IMR-90 (cell line): ENCODE results near the gene CRYM. TPM values are rescaled to one million over a fixed set of nuclear protein-coding genes. Genes with fewer than 3 reads are reported as not detected.

Experiments
- ATAC-seq: fragments of 200-7000 bp; cut with Tn5 transposase; 2 replicates; pipeline ENCODE4 v1.9.1; 2020; ENCODE audit warnings: low read depth, mild to moderate bottlenecking, moderate library complexity
- BruUV-seq: library from RNA; stranded (reverse); fragments of 400-500 nt; replicated peaks from 2 replicates; lab custom pipeline; 2021; lab: Mats Ljungman, UMichigan
- CTCF ChIA-PET: fragments of 300-600 bp; formaldehyde crosslinking; extraction: SDS; loops from one replicate; lab custom pipeline; 2021; ENCODE audit warnings: antibody characterized with exemption; lab: Yijun Ruan, JAX
- POLR2A ChIA-PET: fragments of 300-600 bp; sonication (Branson Sonifier 250); formaldehyde crosslinking; loops from one replicate; lab custom pipeline; 2022; ENCODE audit warnings: antibody characterized with exemption; ENCODE audit not compliant: unreplicated experiment; lab: Charles Lee
- DNase-seq: peaks from one replicate; pipeline ENCODE4 v3.0.0; 2013
- H2AFZ ChIP-seq: replicated peaks from 2 replicates; pipeline ENCODE3; 2013; ENCODE audit warnings: low read length, mild to moderate bottlenecking; ENCODE audit not compliant: poor library complexity
- H2AK5ac ChIP-seq: 2 replicates; pipeline ENCODE4 v1.6.1; 2013; ENCODE audit warnings: low read depth, low read length, inconsistent platforms
- H2AK9ac ChIP-seq: replicated peaks from 2 replicates; pipeline ENCODE3; 2013; ENCODE audit warnings: mild to moderate bottlenecking, low read depth, low read length, moderate library complexity; ENCODE audit not compliant: poor library complexity
- H2BK120ac ChIP-seq: 2 replicates; pipeline ENCODE4 v1.6.1; 2013; ENCODE audit warnings: low read depth, low read length, inconsistent platforms
- H2BK15ac ChIP-seq: 3 replicates; pipeline ENCODE4 v1.6.1; 2013; ENCODE audit warnings: low read depth, low read length, inconsistent platforms
- H2BK20ac ChIP-seq: 2 replicates; pipeline ENCODE4 v1.6.1; 2013; ENCODE audit warnings: low read depth, mild to moderate bottlenecking, inconsistent platforms, low read length, moderate library complexity
- H2BK5ac ChIP-seq: 2 replicates; pipeline ENCODE4 v1.6.1; 2013; ENCODE audit warnings: mild to moderate bottlenecking, low read depth, low read length, inconsistent platforms; ENCODE audit not compliant: poor library complexity, severe bottlenecking
- H3K14ac ChIP-seq: replicated peaks from 2 replicates; pipeline ENCODE4 v1.6.1; 2013; ENCODE audit warnings: low read depth, low read length, inconsistent platforms
- H3K18ac ChIP-seq: 2 replicates; pipeline ENCODE4 v1.6.1; 2013; ENCODE audit warnings: low read depth, low read length, control low read depth
- H3K23ac ChIP-seq: 2 replicates; pipeline ENCODE4 v1.6.1; 2013; ENCODE audit warnings: low read depth, low read length, inconsistent platforms
- H3K27ac ChIP-seq: 2 replicates; pipeline ENCODE4 v1.5.1; 2013; ENCODE audit warnings: mild to moderate bottlenecking, control low read depth, low read length; ENCODE audit not compliant: insufficient read depth
- H3K27me3 ChIP-seq: 2 replicates; pipeline ENCODE4 v1.6.1; 2013; ENCODE audit warnings: low read length; ENCODE audit not compliant: control insufficient read depth, insufficient read depth
- H3K36me3 ChIP-seq: 2 replicates; pipeline ENCODE4 v1.6.1; 2013; ENCODE audit warnings: low read length, mixed read lengths; ENCODE audit not compliant: control insufficient read depth, insufficient read depth
- H3K4ac ChIP-seq: 2 replicates; pipeline ENCODE4 v1.6.1; 2013; ENCODE audit warnings: low read depth, low read length, inconsistent platforms
- H3K4me1 ChIP-seq: 2 replicates; pipeline ENCODE4 v1.6.1; 2013; ENCODE audit warnings: low read length, mixed read lengths; ENCODE audit not compliant: control insufficient read depth, insufficient read depth
- H3K4me2 ChIP-seq: 2 replicates; pipeline ENCODE4 v1.6.1; 2013; ENCODE audit warnings: low read depth, mild to moderate bottlenecking, control low read depth, low read length, moderate library complexity
- H3K4me3 ChIP-seq: 2 replicates; pipeline ENCODE4 v1.5.1; 2013; ENCODE audit warnings: low read depth, mild to moderate bottlenecking, control low read depth, low read length, moderate library complexity; ENCODE audit not compliant: insufficient read depth
- H3K56ac ChIP-seq: 2 replicates; pipeline ENCODE4 v1.6.1; 2013; ENCODE audit warnings: low read length, inconsistent platforms; ENCODE audit not compliant: insufficient read depth; ENCODE audit errors: extremely low read depth
- H3K79me1 ChIP-seq, 2 experiments: 2 replicates each; pipeline ENCODE4 v1.6.1; 2013; ENCODE audit warnings: low read length in 2 of 2, inconsistent platforms in 1 of 2, low read depth in 1 of 2
- H3K9ac ChIP-seq: 2 replicates; pipeline ENCODE4 v1.6.1; 2013; ENCODE audit warnings: low read depth, low read length, control low read depth
- H3K9me1 ChIP-seq: 2 replicates; pipeline ENCODE4 v1.6.1; 2013; ENCODE audit warnings: low read length, inconsistent platforms; ENCODE audit not compliant: insufficient read depth
- H3K9me3 ChIP-seq: 2 replicates; pipeline ENCODE4 v1.6.1; 2013; ENCODE audit warnings: low read length; ENCODE audit not compliant: control insufficient read depth, insufficient read depth
- H4K20me1 ChIP-seq: 2 replicates; pipeline ENCODE4 v1.6.1; 2013; ENCODE audit warnings: low read length, inconsistent platforms; ENCODE audit not compliant: insufficient read depth
- H4K5ac ChIP-seq: 2 replicates; pipeline ENCODE4 v1.6.1; 2013; ENCODE audit warnings: mild to moderate bottlenecking, low read depth, low read length, control low read depth
- H4K8ac ChIP-seq, 2 experiments: 2 replicates each; pipeline ENCODE4 v1.6.1; 2013; ENCODE audit warnings: low read depth in 2 of 2, low read length in 2 of 2, control low read depth in 1 of 2, inconsistent platforms in 1 of 2
- H4K91ac ChIP-seq: 2 replicates; pipeline ENCODE4 v1.6.1; 2013; ENCODE audit warnings: low read depth, low read length, inconsistent platforms; ENCODE audit not compliant: insufficient read depth
- MAFK ChIP-seq: IDR thresholded peaks from 2 replicates; pipeline ENCODE4 v1.6.1; 2012; ENCODE audit warnings: low read depth, low read length, improper control_type of control experiment
- MAZ ChIP-seq: IDR thresholded peaks from 2 replicates; pipeline ENCODE4 v1.6.1; 2012; ENCODE audit warnings: low read depth, mild to moderate bottlenecking, low read length, improper control_type of control experiment, moderate library complexity, borderline replicate concordance
- WGBS, 2 experiments: methylation state at CpG; one replicate each; pipeline versions ENCODE4 v1.1.5 to v1.1.7; 2013; ENCODE audit warnings: missing lambda C conversion rate in 2 of 2; ENCODE audit not compliant: insufficient read length in 1 of 2; ENCODE audit errors: extremely low coverage in 2 of 2; 5-methylcytosine and 5-hydroxymethylcytosine counted together
- dilution Hi-C: fragments of 300-500 bp; cut with HindIII; formaldehyde crosslinking; loops from one replicate; pipeline ENCODE4 v1.14.3; 2018; ENCODE audit warnings: low sequenced_read_pairs; ENCODE audit not compliant: unreplicated experiment
- in situ Hi-C: fragments of 300-500 bp; cut with MboI; formaldehyde crosslinking; loops from 3 replicates; pipeline ENCODE4 v1.14.3; 2019; ENCODE audit warnings: low sequenced_read_pairs, inconsistent platforms, mixed read lengths
- intact Hi-C: fragments of 100-400 bp; cut with micrococcal nuclease; formaldehyde crosslinking; loops from 2 replicates; pipeline ENCODE4 v1.10.0; 2022
- polyA plus RNA-seq, 3 experiments: library from polyadenylated mRNA; depleted of rRNA; stranded (reverse); fragments of >200 nt; gene quantifications; 2 replicates each; pipeline ENCODE4 v1.2.3, GENCODE V29; 2012; ENCODE audit warnings: low replicate concordance in 1 of 3
- total RNA-seq: library from RNA; depleted of rRNA; stranded (reverse); fragments of >200 nt; gene quantifications from 2 replicates; pipeline ENCODE4 v1.2.3, GENCODE V29; 2012

CRYM gene
- total and polyA plus RNA-seq, 2 of the 4 experiments (the other 2 are of a cell fraction) = not detected

DNA sequence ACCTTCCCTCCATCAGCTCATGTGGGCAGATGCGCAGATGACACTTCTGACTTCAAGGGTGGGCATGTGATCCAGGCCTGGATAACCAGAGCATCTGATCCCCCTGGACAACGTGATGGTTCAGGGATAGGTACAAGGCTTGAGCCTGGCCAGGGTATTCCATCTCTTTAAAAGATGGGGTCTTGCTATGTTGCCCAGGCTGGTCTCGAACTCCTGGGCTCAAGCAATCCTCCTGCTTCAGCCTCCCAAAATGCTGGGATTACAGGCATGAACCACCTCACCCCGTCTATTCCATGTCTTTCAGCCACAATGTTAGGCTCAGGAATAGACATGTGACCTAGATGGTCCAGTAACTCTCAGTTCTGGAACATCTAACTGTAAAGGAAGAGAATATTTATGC lies 20.8 kb downstream of the CRYM start:
- no peak overlapping the region for H3K23ac ChIP-seq
- H3K9me1 ChIP-seq = 0 out of 2 replicates have a peak, but pooled peaks cover 3% of the 10 kb centered on the region
- no peak overlapping the region for H3K56ac ChIP-seq
- H3K18ac ChIP-seq = no peak overlapping the region
- ChIA-PET POLR2A (no interaction called here), CTCF (no interaction called here)
- H4K8ac ChIP-seq = no peak overlapping the region
- no peak overlapping the region for H2AFZ ChIP-seq
- BruUV-seq = no TSS peak
- no peak overlapping the region for H2AK9ac ChIP-seq
- no peak for ATAC-seq
- no peak overlapping the region for H3K4ac ChIP-seq
- no peaks in the 10 kb centered on the region for H3K36me3 ChIP-seq
- no peak overlapping the region for H3K9ac ChIP-seq
- H4K20me1 ChIP-seq = no peaks in the 10 kb centered on the region
- no peak overlapping the region for H2BK20ac ChIP-seq
- TF ChIP-seq MAZ (no peak), MAFK (no peak)
- no peak overlapping the region for H2BK15ac ChIP-seq
- H3K14ac ChIP-seq = no peak overlapping the region
- WGBS, 2 experiments = 33% methylated on average over 1 of the region's 4 CpGs; no CpG with 5 or more reads in 1 of the 2 experiments
- no peak overlapping the region for H4K5ac ChIP-seq
- no peak overlapping the region for H3K27ac ChIP-seq
- no peaks in the 10 kb centered on the region for H3K79me1 ChIP-seq
- H3K4me3 ChIP-seq = no peak overlapping the region
- in situ Hi-C loops = no loop called here
- H2AK5ac ChIP-seq = no peak overlapping the region
- no peak overlapping the region for H2BK5ac ChIP-seq
- no peaks in the 10 kb centered on the region; the same call in 1 of the 2 replicates for H3K9me3 ChIP-seq
- H3K4me1 ChIP-seq = no peaks in the 10 kb centered on the region
- dilution Hi-C loops = no loop called here
- no peak overlapping the region for H3K4me2 ChIP-seq
- DNase-seq = no peak
- intact Hi-C loops = loop anchor here (5.0 kb wide), 1 partner anchor 1395 kb away; no protein-coding TSS in a partner anchor
- no peak overlapping the region for H4K91ac ChIP-seq
- peaks cover 18% of the 10 kb centered on the region for H3K27me3 ChIP-seq
- no peak overlapping the region for H2BK120ac ChIP-seq
